Fibroblast of pulmonary artery (primary cell): Measurements from ENCODE around the gene ZMIZ1.

Experiments
- DNase-seq: peaks from one replicate; pipeline ENCODE4 v3.0.0-alpha.2; 2010; ENCODE audit warnings: low read depth
- H3K4me3 ChIP-seq: replicated peaks from 2 replicates; pipeline ENCODE4 v1.5.1; 2011; ENCODE audit warnings: low read depth, mild to moderate bottlenecking, control low read depth, low read length, moderate library complexity
- TF ChIP-seq, protein P1 (sequence below): IDR thresholded peaks from 2 replicates; pipeline ENCODE4 v1.5.1; 2011; ENCODE audit warnings: mild to moderate bottlenecking, control low read depth, low read length, inconsistent platforms; ENCODE audit errors: missing control alignments

Gene ZMIZ1

DNA sequence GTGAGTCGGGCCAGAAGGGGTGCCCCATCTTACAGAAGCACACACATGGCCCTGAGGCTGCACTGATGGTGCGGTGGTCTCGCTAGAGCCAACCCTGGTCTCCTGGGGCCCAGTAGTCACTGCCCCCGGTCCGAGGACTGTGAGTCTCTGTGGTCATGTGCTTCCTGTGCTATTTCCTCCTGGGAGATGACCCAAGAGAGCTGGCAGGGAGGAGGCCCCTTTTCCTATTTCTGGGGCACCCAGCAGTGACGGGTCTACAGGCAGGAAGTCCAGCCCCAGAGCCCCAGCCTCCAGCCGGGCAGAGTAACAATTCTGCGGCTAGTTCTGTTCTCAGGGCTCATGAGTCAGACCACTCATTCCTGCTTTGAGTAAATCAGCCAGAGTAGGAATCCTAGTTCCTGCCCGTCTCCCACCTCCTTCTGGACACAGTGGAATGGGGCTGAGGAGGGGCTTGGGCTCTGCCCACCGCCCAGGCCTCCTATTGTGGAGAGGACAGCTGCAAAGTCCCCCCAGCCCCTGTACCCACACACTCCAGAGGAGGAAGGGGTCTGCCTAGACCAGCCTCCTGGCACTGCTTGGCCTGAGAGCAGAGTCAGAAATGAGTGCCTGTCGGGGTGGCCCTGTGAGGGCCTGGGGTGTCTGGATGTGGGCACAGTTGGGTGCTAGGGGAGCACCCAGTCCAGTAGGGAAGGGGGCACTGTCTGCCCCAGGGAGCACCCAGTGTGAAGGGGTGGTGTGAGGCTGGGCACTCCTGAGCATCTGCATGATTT lies 198.0 kb downstream of the ZMIZ1 start:
- DNase-seq, result peak; percentile 93
- H3K4me3 ChIP-seq, result no peak overlapping the region
- TF ChIP-seq, protein P1, sequence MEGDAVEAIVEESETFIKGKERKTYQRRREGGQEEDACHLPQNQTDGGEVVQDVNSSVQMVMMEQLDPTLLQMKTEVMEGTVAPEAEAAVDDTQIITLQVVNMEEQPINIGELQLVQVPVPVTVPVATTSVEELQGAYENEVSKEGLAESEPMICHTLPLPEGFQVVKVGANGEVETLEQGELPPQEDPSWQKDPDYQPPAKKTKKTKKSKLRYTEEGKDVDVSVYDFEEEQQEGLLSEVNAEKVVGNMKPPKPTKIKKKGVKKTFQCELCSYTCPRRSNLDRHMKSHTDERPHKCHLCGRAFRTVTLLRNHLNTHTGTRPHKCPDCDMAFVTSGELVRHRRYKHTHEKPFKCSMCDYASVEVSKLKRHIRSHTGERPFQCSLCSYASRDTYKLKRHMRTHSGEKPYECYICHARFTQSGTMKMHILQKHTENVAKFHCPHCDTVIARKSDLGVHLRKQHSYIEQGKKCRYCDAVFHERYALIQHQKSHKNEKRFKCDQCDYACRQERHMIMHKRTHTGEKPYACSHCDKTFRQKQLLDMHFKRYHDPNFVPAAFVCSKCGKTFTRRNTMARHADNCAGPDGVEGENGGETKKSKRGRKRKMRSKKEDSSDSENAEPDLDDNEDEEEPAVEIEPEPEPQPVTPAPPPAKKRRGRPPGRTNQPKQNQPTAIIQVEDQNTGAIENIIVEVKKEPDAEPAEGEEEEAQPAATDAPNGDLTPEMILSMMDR, result no peak

GRCh38 chr10:79267499-79267898 lies 198.7 kb downstream of the ZMIZ1 start:
- no peak for DNase-seq
- TF ChIP-seq, protein P1, result peak; percentile 3
- no peak overlapping the region for H3K4me3 ChIP-seq

DNA sequence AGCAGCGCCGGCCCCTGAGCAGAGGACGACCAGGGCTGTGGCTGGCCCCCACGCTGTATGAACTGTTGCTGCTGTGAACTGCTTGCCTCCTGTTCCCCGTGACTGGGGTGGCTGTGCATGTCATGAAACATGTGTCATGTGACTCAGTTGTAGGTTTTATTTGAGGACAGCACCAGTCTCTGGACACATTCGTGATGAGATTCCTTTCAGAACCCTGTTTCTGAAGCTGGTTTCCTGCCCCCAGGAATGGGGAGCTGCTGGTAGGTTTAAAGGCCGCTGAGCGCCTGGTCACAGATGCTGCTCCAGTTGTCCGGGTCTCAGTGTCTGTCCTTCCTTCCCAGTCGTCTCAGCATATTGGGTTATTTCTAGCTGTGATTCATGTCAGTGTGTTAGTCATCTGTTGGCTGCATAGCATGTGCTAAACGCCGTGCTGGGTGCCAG lies 199.4 kb downstream of the ZMIZ1 start:
- H3K4me3 ChIP-seq, result no peak overlapping the region
- TF ChIP-seq, protein P1, result no peak
- peak; percentile 34 for DNase-seq

GRCh38 chr10:79268742-79269141 lies 200.0 kb downstream of the ZMIZ1 start:
- no peak for DNase-seq
- no peak overlapping the region for H3K4me3 ChIP-seq
- TF ChIP-seq, protein P1, result no peak

- H3K4me3 ChIP-seq, result no peak overlapping the region
- DNase-seq, result no peak
- TF ChIP-seq, protein P1, result no peak
Measured at GRCh38 chr10:79269443-79269842, 200.7 kb downstream of the ZMIZ1 start.

DNA sequence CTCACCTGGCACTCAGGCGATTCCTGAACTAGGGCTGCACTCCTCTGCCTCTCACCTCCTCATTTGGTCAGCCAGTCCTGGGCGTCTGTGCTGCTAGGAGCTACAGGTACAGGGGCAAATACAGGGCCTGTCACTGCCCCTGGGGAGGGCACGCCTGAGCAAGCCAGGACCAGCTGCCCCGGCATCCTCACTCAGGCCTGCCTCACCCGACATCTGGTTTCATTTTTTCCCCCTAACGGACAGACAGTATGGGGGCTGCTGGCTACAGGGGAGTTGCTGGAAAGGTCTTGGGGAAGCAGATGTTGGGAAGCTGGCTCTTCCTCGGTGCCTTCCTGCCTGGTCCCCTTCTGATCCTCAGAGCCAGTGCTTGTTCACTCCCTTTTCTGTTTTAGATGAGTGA lies 201.2 kb downstream of the ZMIZ1 start:
- no peak for DNase-seq
- H3K4me3 ChIP-seq, result no peak overlapping the region
- TF ChIP-seq, protein P1, result no peak

DNA sequence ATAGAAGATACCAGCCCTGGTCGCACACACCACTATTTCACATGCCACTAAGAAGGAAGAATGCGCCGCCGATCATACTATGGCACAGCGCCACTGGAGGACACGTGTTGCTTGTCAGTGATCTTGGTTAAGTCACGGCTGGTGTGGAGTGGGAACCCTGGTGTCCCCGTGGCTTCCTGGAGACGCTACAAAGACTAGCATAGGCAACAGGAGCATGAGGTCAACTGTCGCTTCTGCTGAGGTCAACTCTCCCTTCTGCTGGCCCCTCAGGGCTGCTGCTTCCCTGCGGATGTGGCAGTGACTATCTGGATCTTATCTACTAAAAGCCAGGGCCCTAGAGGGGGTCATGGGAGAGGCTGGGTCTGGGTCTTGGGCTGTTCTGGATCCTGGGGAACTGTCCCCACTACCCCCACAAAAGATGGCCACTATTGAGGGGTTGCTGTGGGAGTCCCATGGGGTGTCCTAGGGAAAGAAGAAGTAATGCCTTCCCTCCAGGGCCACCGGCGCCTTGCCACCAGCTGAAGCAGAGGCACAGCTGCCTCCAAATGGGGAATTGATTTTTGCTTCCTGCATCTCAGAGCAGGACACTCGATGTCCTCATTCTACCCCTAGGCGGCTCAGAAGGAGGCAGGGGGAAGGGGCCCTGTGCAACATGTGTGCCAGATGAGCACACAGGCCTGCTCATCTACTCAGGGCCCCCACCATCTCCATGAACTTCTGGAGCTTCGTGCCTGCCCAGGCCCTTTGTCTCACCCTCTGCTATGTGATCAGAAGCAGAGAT lies 201.9 kb downstream of the ZMIZ1 start:
- DNase-seq, result no peak
- H3K4me3 ChIP-seq, result no peak overlapping the region
- TF ChIP-seq, protein P1, result no peak
